H1 (cell line): ENCODE results near the gene MSI2. TPM values are rescaled to one million over a fixed set of nuclear protein-coding genes. Genes with fewer than 3 reads are reported as not detected.

Experiments
- CHD1 ChIP-seq: IDR thresholded peaks from 2 replicates; pipeline ENCODE4 v1.6.1; 2012; ENCODE audit warnings: low read depth, low read length, improper control_type of control experiment
- CHD2 ChIP-seq: IDR thresholded peaks from 2 replicates; pipeline ENCODE4 v1.6.1; 2012; ENCODE audit warnings: low read length, improper control_type of control experiment
- E2F6 ChIP-seq: IDR thresholded peaks from 2 replicates; pipeline ENCODE4 v1.6.1; 2012; ENCODE audit warnings: inconsistent platforms
- KDM5A ChIP-seq: fragments of 200-600 bp; IDR thresholded peaks from 2 replicates; pipeline ENCODE4 v1.7.1; 2012; ENCODE audit warnings: mild to moderate bottlenecking, low read length, inconsistent platforms, mixed read lengths
- RNF2 ChIP-seq: fragments of 200-900, 300-1000 bp; sonication (generic); IDR thresholded peaks from 2 replicates; pipeline ENCODE4 v1.7.1; 2016; ENCODE audit warnings: borderline replicate concordance, low read depth, mild to moderate bottlenecking, antibody characterized with exemption, low read length; ENCODE audit not compliant: poor library complexity, severe bottlenecking; ENCODE audit errors: missing control alignments
- SP4 ChIP-seq: IDR thresholded peaks from 2 replicates; pipeline ENCODE4 v1.6.1; 2012; ENCODE audit warnings: low read length, inconsistent platforms
- polyA plus RNA-seq, 7 experiments: library from polyadenylated mRNA; depleted of rRNA in 3 of 7; stranded (reverse) in 5 of 7; unstranded in 2 of 7; fragments of >200 nt in 5 of 7; fragments of 200-250 nt in 2 of 7; gene quantifications; 1 replicate in 5 of 7; 2 replicates in 1 of 7; 4 replicates in 1 of 7; pipeline versions ENCODE4 v1.2.1 to v1.2.3, GENCODE V29; 2011 to 2013; ENCODE audit warnings: missing spikeins in 2 of 7, mixed read lengths in 2 of 7
- total RNA-seq: library from RNA; stranded (reverse); fragmentation: NEBNext Ultra II Directional; extraction: Animal tissue kit (Norgen Biotek cat#: 25700); gene quantifications from 2 replicates; pipeline ENCODE4 v1.2.1, GENCODE V29; 2021

The MSI2 gene
- total and polyA plus RNA-seq, 2 of the 8 experiments (the other 6 are each of a cell fraction or from before 2014, with no cell fraction given) = 36.7 to 80.6 TPM

- TF ChIP-seq CHD2 (no peak), E2F6 (no peak), CHD1 (no peak), SP4 (no peak), RNF2 (no peak), KDM5A (no peak)
Measured at GRCh38 chr17:57606111-57606875, 350.0 kb downstream of the MSI2 start (continued).
